Fibroblast of pulmonary artery (primary cell): Measurements from ENCODE around the gene NUP155.
A peak's percentile ranks its signal among the peaks of the same experiment; 100 is the strongest.

ENCODE experiments used
- DNase-seq: peaks from one replicate; pipeline ENCODE4 v3.0.0-alpha.2; 2010; ENCODE audit warnings: low read depth
- H3K4me3 ChIP-seq: replicated peaks from 2 replicates; pipeline ENCODE4 v1.5.1; 2011; ENCODE audit warnings: low read depth, mild to moderate bottlenecking, control low read depth, low read length, moderate library complexity
- CTCF ChIP-seq: IDR thresholded peaks from 2 replicates; pipeline ENCODE4 v1.5.1; 2011; ENCODE audit warnings: mild to moderate bottlenecking, control low read depth, low read length, inconsistent platforms; ENCODE audit errors: missing control alignments

NUP155 gene

GRCh38 chr5:37248970-37249814 is 121.7 kb downstream of the NUP155 start, which contains the start of gene CPLANE1:
Gene CPLANE1 (minus strand): TSS chr5:37249376. CDS start chr5:37247698, 1,678 bp downstream.
- DNase-seq, result peak; percentile 83
- TF ChIP-seq CTCF, result no peak
- H3K4me3 ChIP-seq, result peak within 1 kb of the TSS; percentile 85

GRCh38 chr5:37248421-37248969 is 122.4 kb downstream of the NUP155 start:
- peak; percentile 22 for DNase-seq
- TF ChIP-seq CTCF, result no peak
- H3K4me3 ChIP-seq, result peak overlapping the region; percentile 85

- H3K4me3 ChIP-seq, result no peak overlapping the region
- no peak for DNase-seq
- no peak for TF ChIP-seq CTCF
Measured at GRCh38 chr5:37247496-37247895, 123.4 kb downstream of the NUP155 start.

- no peak overlapping the region for H3K4me3 ChIP-seq
- no peak for TF ChIP-seq CTCF
- no peak for DNase-seq
Measured at GRCh38 chr5:37247036-37247435, 123.9 kb downstream of the NUP155 start.
